ENCODE data around the gene IFT20.
A peak's percentile ranks its signal among the peaks of the same experiment; 100 is the strongest.

DNA sequence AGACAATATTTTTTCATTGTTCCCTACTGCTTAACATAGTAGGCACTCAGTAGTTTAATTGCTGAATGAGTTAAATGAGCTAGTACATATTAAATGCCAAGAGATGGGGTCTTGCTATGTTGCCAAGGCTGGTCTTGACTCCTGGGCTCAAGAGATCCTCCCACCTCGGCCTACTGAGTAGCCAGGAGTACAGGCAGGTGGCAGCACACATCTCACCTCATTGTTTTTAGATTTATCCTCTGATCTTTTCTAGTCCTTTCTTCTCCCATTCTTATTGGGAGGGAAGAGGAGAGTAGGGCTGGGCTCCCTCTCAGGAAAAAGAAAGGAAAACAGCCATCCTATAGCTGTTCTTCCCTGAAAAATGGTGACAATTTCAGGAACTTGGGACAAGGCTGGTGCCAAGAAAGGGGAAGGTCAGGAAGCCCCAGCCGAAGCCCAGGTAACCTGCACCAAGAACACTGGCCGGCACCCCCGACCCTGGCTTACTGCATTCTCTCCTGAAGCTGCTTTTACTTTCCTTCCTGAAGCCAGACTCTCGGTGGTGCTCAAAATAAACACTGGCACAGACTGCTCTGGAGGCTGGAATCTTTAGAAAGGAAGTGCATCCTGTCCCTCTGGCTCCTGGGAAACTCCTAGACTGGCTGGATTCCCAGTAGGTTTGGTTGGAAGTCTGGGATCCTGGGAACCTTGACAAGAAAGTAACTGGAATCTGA, 2.9 kb upstream of the IFT20 start:
- TF ChIP-seq, protein P1, sequence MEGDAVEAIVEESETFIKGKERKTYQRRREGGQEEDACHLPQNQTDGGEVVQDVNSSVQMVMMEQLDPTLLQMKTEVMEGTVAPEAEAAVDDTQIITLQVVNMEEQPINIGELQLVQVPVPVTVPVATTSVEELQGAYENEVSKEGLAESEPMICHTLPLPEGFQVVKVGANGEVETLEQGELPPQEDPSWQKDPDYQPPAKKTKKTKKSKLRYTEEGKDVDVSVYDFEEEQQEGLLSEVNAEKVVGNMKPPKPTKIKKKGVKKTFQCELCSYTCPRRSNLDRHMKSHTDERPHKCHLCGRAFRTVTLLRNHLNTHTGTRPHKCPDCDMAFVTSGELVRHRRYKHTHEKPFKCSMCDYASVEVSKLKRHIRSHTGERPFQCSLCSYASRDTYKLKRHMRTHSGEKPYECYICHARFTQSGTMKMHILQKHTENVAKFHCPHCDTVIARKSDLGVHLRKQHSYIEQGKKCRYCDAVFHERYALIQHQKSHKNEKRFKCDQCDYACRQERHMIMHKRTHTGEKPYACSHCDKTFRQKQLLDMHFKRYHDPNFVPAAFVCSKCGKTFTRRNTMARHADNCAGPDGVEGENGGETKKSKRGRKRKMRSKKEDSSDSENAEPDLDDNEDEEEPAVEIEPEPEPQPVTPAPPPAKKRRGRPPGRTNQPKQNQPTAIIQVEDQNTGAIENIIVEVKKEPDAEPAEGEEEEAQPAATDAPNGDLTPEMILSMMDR (optimal IDR thresholded peaks at IDR 0.05 in 1 of 3, IDR thresholded peaks at IDR 0.05 in 1 of 3, conservative IDR thresholded peaks at IDR 0.05 in 1 of 3; ENCODE audit: extremely low read depth in 1 of 3, insufficient read depth in 2 of 3, low read length in 3 of 3), result peak in 2 of 3 experiments; percentile 12 to 13
- TF ChIP-seq EZH2 (IDR thresholded peaks at IDR 0.05; ENCODE audit: low read length), result no peak

Measured in keratinocyte (primary cell).